ENCODE measurements around the gene CAMSAP3. TPM values are rescaled to one million over a fixed set of nuclear protein-coding genes. Genes with fewer than 3 reads are reported as not detected.

CAMSAP3 gene
- polyA plus RNA-seq, 2 of the 4 experiments (the other 2 are of a cell fraction) = 1.3 to 3.6 TPM

DNA sequence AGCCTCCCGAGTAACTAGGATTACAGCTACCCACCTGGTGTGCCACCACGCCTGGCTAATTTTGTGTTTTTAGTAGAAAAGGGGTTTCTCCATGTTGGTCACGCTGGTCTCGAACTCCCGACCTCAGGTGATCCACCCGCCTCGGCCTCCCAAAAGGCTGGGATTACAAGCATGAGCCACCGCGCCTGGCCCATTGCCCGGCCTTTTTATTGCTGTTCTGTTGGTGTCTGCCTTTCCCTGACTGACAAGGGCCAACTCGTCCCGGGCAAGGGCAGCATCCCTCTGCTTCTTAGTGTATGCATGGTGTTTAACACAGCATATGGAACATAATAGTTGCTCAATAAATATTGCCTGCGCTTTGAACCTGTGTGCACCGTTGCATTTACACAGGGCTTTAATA is 67.0 kb downstream of the CAMSAP3 start:
- ATAC-seq (no peak), DNase-seq (ENCODE audit: low read depth in 1 of 2, low spot score in 1 of 2) (no peak), FAIRE-seq (no peak)
- WGBS (ENCODE audit: missing lambda C conversion rate) = 47% methylated on average over 14 of the region's 14 CpGs
- Histone ChIP-seq H3K4me1 (no peaks in the 10 kb centered on the region), H3K27ac (no peak overlapping the region), H3K9me3 (no peaks in the 10 kb centered on the region), H3K4me2 (no peak overlapping the region), H3K4me3 (no peak overlapping the region)
- ChIA-PET CTCF (interaction anchor here (0.6 to 3.8 kb wide), 4 partner anchors 10 to 206 kb away, joined by 3 to 18 read pairs (median 4); partner anchors contain the start of gene TRAPPC5), POLR2A (no interaction called here)
- TF ChIP-seq RARB (CRISPR knock-in tag; IDR thresholded peaks at IDR 0.05) = no peak
- no peak for TF ChIP-seq EP300 (IDR thresholded peaks at IDR 0.05)
- TF ChIP-seq, protein P1, sequence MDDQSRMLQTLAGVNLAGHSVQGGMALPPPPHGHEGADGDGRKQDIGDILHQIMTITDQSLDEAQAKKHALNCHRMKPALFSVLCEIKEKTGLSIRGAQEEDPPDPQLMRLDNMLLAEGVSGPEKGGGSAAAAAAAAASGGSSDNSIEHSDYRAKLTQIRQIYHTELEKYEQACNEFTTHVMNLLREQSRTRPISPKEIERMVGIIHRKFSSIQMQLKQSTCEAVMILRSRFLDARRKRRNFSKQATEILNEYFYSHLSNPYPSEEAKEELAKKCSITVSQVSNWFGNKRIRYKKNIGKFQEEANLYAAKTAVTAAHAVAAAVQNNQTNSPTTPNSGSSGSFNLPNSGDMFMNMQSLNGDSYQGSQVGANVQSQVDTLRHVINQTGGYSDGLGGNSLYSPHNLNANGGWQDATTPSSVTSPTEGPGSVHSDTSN (IDR thresholded peaks at IDR 0.05) = no peak
- no peak for TF ChIP-seq HOXB13 (CRISPR knock-in tag; IDR thresholded peaks at IDR 0.05; ENCODE audit: low read depth)
- TF ChIP-seq CBX8 (IDR thresholded peaks at IDR 0.05) = no peak
- TF ChIP-seq RAD21 (conservative IDR thresholded peaks at IDR 0.05 in 1 of 2, IDR thresholded peaks at IDR 0.05 in 1 of 2) = no peak
- no peak for TF ChIP-seq ZSCAN20 (CRISPR knock-in tag; IDR thresholded peaks at IDR 0.05)
- no peak for TF ChIP-seq HOXA7 (CRISPR knock-in tag; IDR thresholded peaks at IDR 0.05)
- TF ChIP-seq FOSB (CRISPR knock-in tag; IDR thresholded peaks at IDR 0.05) = no peak
- TF ChIP-seq SREBF2 (IDR thresholded peaks at IDR 0.05) = no peak
- TF ChIP-seq TFCP2L1 (CRISPR knock-in tag; IDR thresholded peaks at IDR 0.05) = no peak
- TF ChIP-seq, protein P2, sequence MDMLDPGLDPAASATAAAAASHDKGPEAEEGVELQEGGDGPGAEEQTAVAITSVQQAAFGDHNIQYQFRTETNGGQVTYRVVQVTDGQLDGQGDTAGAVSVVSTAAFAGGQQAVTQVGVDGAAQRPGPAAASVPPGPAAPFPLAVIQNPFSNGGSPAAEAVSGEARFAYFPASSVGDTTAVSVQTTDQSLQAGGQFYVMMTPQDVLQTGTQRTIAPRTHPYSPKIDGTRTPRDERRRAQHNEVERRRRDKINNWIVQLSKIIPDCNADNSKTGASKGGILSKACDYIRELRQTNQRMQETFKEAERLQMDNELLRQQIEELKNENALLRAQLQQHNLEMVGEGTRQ (IDR thresholded peaks at IDR 0.05) = no peak
- TF ChIP-seq, protein P3, sequence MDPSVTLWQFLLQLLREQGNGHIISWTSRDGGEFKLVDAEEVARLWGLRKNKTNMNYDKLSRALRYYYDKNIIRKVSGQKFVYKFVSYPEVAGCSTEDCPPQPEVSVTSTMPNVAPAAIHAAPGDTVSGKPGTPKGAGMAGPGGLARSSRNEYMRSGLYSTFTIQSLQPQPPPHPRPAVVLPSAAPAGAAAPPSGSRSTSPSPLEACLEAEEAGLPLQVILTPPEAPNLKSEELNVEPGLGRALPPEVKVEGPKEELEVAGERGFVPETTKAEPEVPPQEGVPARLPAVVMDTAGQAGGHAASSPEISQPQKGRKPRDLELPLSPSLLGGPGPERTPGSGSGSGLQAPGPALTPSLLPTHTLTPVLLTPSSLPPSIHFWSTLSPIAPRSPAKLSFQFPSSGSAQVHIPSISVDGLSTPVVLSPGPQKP (IDR thresholded peaks at IDR 0.05; ENCODE audit: low read depth, low read length) = no peak

DNA sequence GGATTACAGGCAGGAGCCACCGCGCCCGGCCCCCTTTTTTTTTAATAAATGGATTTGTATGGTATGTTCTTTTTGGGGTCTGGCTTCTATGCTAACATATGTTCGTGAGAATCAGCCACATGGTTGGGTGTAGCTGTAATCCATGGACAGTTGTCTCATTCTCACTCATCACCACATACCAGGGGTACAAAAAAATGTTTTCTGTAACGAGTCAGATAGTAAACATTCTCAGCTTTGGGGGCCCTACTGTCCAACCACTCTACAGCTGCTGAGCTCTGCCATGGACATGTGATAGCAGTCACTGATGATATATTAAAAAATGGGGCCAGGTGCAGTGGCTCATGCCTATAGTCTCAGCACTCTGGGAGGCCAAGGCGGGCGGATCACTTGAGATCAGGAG is 68.0 kb downstream of the CAMSAP3 start:
- H3K4me3 ChIP-seq = no peak overlapping the region
- ChIA-PET POLR2A (no interaction called here), CTCF (interaction anchor here (0.9 to 3.8 kb wide), 3 partner anchors 11 to 17 kb away, joined by 4 to 18 read pairs (median 5); partner anchors contain the start of gene TRAPPC5)
- no peaks in the 10 kb centered on the region for H3K4me1 ChIP-seq
- ATAC-seq (no peak), DNase-seq (ENCODE audit: low read depth in 1 of 2, low spot score in 1 of 2) (no peak), FAIRE-seq (no peak)
- WGBS (ENCODE audit: missing lambda C conversion rate) = 68% methylated on average over 7 of the region's 7 CpGs
- H3K9me3 ChIP-seq = no peaks in the 10 kb centered on the region
- TF ChIP-seq NFE2L2 (conservative IDR thresholded peaks at IDR 0.05; ENCODE audit: low read length) (no peak), KDM5A (IDR thresholded peaks at IDR 0.05) (no peak)
- TF ChIP-seq, protein P4, sequence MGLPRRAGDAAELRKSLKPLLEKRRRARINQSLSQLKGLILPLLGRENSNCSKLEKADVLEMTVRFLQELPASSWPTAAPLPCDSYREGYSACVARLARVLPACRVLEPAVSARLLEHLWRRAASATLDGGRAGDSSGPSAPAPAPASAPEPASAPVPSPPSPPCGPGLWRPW (IDR thresholded peaks at IDR 0.05) = no peak
- H3K27ac ChIP-seq = no peak overlapping the region
- no peak overlapping the region for H3K4me2 ChIP-seq

DNA sequence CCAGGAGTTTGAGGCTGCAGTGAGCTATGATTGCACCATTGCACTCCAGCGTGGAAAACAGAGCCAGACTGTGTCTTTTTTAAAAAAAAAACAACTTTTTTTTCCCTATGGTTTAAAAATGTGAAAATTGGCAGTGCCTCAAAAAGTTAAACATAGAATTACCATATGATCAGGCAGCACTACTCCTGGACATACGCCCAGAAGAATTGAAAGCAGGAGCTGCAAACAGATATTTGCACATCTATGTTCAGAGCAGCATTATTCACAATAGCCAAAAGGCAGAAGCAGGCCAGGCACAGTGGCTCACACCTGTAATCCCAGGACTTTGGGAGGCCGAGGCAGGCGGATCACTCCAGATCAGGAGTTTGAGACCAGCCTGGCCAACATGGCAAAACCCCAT is 69.4 kb downstream of the CAMSAP3 start:
- FAIRE-seq = no peak
- no peak overlapping the region for H3K4me3 ChIP-seq
- no peak overlapping the region for H3K4me2 ChIP-seq
- ChIA-PET POLR2A (no interaction called here), CTCF (interaction anchor here (0.6 kb wide), 1 partner anchor 15 kb away, joined by 3 read pairs; no protein-coding TSS in a partner anchor)
- 61% methylated on average over 4 of the region's 4 CpGs for WGBS (ENCODE audit: missing lambda C conversion rate)
- no peak for DNase-seq (ENCODE audit: low read depth in 1 of 2, low spot score in 1 of 2)
- H3K4me1 ChIP-seq = no peaks in the 10 kb centered on the region
- H3K9me3 ChIP-seq = no peaks in the 10 kb centered on the region
- no peak for TF ChIP-seq CEBPB (IDR thresholded peaks at IDR 0.05)
- no peak for TF ChIP-seq ZFP36 (IDR thresholded peaks at IDR 0.05; ENCODE audit: borderline replicate concordance, partially characterized antibody)
- no peak for TF ChIP-seq JUNB (IDR thresholded peaks at IDR 0.05)
- TF ChIP-seq FOSL2 (IDR thresholded peaks at IDR 0.05) = no peak
- TF ChIP-seq FOSL2 (CRISPR knock-in tag; IDR thresholded peaks at IDR 0.05) = no peak
- TF ChIP-seq GATA3 (IDR thresholded peaks at IDR 0.05; ENCODE audit: borderline replicate concordance) = no peak
- TF ChIP-seq NR3C1 (IDR thresholded peaks at IDR 0.05) = no peak
- no peak for TF ChIP-seq PHF8 (IDR thresholded peaks at IDR 0.05; ENCODE audit: borderline replicate concordance, low read depth)
- TF ChIP-seq BHLHE40 (IDR thresholded peaks at IDR 0.05; ENCODE audit: low read depth, low read length) = no peak
- TF ChIP-seq RARB (CRISPR knock-in tag; IDR thresholded peaks at IDR 0.05) = no peak
- TF ChIP-seq HOXA7 (CRISPR knock-in tag; IDR thresholded peaks at IDR 0.05) = no peak
- no peak for TF ChIP-seq EHMT2 (IDR thresholded peaks at IDR 0.05; ENCODE audit: low read depth)
- ATAC-seq = no peak
- no peak overlapping the region for H3K27ac ChIP-seq
